Measurements from ENCODE around the gene GCC2. TPM values are rescaled to one million over a fixed set of nuclear protein-coding genes. Genes with fewer than 3 reads are reported as not detected.

Gene GCC2
- total and polyA plus RNA-seq, 9 of the 15 experiments (the other 6 are each of a cell fraction or from before 2014, with no cell fraction given), result 11.4 to 35.7 (median 19.9) TPM

DNA sequence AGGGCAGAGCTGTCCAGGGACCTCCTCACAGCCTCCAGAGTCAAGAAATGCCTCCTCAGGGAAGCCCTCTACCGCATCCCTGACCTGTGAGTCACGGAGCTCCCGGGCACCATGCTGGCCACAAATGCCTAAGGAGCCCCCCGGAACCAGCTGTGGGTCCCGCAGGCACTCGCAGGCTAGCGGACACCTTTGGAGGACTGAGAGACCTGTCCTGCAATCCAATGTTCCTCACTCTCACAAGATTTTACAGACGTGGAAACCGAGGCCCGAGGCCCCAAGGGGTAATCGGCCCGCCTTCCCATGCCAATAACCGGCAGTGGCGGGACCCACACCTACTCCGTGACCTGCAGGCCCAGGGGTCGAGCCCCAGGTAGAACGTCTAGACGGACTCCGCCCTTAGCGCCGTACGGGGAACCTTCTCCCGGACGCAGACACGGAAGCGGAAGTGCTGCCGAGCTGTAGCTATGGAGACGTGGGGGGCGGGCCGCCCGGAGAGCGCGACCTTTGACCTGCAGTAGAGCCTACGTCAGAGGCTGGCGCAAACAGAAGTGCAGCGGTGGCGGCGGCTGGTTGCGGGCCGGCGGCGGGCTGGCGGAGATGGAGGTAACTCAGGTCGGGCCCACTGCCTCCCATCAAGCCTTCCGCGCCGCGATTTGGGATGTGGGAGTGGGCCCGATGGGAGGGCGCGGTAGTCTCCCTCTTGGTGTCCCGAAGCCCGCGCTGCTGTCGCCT lies at the start of gene GCC2 (continued):
- TF ChIP-seq, protein P1, sequence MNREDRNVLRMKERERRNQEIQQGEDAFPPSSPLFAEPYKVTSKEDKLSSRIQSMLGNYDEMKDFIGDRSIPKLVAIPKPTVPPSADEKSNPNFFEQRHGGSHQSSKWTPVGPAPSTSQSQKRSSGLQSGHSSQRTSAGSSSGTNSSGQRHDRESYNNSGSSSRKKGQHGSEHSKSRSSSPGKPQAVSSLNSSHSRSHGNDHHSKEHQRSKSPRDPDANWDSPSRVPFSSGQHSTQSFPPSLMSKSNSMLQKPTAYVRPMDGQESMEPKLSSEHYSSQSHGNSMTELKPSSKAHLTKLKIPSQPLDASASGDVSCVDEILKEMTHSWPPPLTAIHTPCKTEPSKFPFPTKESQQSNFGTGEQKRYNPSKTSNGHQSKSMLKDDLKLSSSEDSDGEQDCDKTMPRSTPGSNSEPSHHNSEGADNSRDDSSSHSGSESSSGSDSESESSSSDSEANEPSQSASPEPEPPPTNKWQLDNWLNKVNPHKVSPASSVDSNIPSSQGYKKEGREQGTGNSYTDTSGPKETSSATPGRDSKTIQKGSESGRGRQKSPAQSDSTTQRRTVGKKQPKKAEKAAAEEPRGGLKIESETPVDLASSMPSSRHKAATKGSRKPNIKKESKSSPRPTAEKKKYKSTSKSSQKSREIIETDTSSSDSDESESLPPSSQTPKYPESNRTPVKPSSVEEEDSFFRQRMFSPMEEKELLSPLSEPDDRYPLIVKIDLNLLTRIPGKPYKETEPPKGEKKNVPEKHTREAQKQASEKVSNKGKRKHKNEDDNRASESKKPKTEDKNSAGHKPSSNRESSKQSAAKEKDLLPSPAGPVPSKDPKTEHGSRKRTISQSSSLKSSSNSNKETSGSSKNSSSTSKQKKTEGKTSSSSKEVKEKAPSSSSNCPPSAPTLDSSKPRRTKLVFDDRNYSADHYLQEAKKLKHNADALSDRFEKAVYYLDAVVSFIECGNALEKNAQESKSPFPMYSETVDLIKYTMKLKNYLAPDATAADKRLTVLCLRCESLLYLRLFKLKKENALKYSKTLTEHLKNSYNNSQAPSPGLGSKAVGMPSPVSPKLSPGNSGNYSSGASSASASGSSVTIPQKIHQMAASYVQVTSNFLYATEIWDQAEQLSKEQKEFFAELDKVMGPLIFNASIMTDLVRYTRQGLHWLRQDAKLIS (CRISPR knock-in tag; IDR thresholded peaks at IDR 0.05), result no peak
- no peak for TF ChIP-seq ZNF263 (CRISPR knock-in tag; IDR thresholded peaks at IDR 0.05; ENCODE audit: borderline replicate concordance)
- no peak for TF ChIP-seq TGIF2 (CRISPR knock-in tag; IDR thresholded peaks at IDR 0.05)
- no peak for TF ChIP-seq TCF3 (CRISPR knock-in tag; IDR thresholded peaks at IDR 0.05)
- TF ChIP-seq, protein P2, sequence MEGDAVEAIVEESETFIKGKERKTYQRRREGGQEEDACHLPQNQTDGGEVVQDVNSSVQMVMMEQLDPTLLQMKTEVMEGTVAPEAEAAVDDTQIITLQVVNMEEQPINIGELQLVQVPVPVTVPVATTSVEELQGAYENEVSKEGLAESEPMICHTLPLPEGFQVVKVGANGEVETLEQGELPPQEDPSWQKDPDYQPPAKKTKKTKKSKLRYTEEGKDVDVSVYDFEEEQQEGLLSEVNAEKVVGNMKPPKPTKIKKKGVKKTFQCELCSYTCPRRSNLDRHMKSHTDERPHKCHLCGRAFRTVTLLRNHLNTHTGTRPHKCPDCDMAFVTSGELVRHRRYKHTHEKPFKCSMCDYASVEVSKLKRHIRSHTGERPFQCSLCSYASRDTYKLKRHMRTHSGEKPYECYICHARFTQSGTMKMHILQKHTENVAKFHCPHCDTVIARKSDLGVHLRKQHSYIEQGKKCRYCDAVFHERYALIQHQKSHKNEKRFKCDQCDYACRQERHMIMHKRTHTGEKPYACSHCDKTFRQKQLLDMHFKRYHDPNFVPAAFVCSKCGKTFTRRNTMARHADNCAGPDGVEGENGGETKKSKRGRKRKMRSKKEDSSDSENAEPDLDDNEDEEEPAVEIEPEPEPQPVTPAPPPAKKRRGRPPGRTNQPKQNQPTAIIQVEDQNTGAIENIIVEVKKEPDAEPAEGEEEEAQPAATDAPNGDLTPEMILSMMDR (IDR thresholded peaks at IDR 0.05 in 2 of 3, conservative IDR thresholded peaks at IDR 0.05 in 1 of 3; ENCODE audit: insufficient read depth in 2 of 3, low read depth in 1 of 3, low read length in 3 of 3), result 0 out of 6 replicates have a peak, but pooled peaks of 1 of the 3 experiments have one; percentile 0
- TF ChIP-seq ATF1 (CRISPR knock-in tag; IDR thresholded peaks at IDR 0.05), result peak; percentile 59; the same call in 1 of the 2 replicates
- TF ChIP-seq ATF1 (tag; IDR thresholded peaks at IDR 0.05), result peak; percentile 97
- peak; percentile 83 for TF ChIP-seq CREB1 (IDR thresholded peaks at IDR 0.05)
- peak; percentile 91 for TF ChIP-seq CREB1 (CRISPR knock-in tag; IDR thresholded peaks at IDR 0.05)
- TF ChIP-seq, protein P3, sequence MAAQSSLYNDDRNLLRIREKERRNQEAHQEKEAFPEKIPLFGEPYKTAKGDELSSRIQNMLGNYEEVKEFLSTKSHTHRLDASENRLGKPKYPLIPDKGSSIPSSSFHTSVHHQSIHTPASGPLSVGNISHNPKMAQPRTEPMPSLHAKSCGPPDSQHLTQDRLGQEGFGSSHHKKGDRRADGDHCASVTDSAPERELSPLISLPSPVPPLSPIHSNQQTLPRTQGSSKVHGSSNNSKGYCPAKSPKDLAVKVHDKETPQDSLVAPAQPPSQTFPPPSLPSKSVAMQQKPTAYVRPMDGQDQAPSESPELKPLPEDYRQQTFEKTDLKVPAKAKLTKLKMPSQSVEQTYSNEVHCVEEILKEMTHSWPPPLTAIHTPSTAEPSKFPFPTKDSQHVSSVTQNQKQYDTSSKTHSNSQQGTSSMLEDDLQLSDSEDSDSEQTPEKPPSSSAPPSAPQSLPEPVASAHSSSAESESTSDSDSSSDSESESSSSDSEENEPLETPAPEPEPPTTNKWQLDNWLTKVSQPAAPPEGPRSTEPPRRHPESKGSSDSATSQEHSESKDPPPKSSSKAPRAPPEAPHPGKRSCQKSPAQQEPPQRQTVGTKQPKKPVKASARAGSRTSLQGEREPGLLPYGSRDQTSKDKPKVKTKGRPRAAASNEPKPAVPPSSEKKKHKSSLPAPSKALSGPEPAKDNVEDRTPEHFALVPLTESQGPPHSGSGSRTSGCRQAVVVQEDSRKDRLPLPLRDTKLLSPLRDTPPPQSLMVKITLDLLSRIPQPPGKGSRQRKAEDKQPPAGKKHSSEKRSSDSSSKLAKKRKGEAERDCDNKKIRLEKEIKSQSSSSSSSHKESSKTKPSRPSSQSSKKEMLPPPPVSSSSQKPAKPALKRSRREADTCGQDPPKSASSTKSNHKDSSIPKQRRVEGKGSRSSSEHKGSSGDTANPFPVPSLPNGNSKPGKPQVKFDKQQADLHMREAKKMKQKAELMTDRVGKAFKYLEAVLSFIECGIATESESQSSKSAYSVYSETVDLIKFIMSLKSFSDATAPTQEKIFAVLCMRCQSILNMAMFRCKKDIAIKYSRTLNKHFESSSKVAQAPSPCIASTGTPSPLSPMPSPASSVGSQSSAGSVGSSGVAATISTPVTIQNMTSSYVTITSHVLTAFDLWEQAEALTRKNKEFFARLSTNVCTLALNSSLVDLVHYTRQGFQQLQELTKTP (IDR thresholded peaks at IDR 0.05; ENCODE audit: low read depth in 1 of 2, partially characterized antibody in 2 of 2), result no peak
- TF ChIP-seq, protein P4, sequence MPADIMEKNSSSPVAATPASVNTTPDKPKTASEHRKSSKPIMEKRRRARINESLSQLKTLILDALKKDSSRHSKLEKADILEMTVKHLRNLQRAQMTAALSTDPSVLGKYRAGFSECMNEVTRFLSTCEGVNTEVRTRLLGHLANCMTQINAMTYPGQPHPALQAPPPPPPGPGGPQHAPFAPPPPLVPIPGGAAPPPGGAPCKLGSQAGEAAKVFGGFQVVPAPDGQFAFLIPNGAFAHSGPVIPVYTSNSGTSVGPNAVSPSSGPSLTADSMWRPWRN (IDR thresholded peaks at IDR 0.05; ENCODE audit: low read depth), result no peak
- TF ChIP-seq, protein P5, sequence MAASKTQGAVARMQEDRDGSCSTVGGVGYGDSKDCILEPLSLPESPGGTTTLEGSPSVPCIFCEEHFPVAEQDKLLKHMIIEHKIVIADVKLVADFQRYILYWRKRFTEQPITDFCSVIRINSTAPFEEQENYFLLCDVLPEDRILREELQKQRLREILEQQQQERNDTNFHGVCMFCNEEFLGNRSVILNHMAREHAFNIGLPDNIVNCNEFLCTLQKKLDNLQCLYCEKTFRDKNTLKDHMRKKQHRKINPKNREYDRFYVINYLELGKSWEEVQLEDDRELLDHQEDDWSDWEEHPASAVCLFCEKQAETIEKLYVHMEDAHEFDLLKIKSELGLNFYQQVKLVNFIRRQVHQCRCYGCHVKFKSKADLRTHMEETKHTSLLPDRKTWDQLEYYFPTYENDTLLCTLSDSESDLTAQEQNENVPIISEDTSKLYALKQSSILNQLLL (CRISPR knock-in tag; IDR thresholded peaks at IDR 0.05; ENCODE audit: borderline replicate concordance), result no peak
- no peak for TF ChIP-seq CBX5 (IDR thresholded peaks at IDR 0.05; ENCODE audit: borderline replicate concordance, low read depth)
